HCT116 (cell line): ENCODE results near the gene TOR1AIP1. TPM values are rescaled to one million over a fixed set of nuclear protein-coding genes. Genes with fewer than 3 reads are reported as not detected.

Source experiments
- ATAC-seq: fragments of 200-7000 bp; cut with Tn5 transposase; 2 replicates; pipeline ENCODE4 v1.9.1; 2020; ENCODE audit warnings: mild to moderate bottlenecking, moderate library complexity
- BruUV-seq: library from RNA; stranded (reverse); fragments of 400-500 nt; replicated peaks from 2 replicates; lab custom pipeline; 2021; lab: Mats Ljungman, UMichigan
- CTCF ChIA-PET: fragments of 300-600 bp; sonication (Branson Sonifier 250); formaldehyde crosslinking; loops from one replicate; lab custom pipeline; 2021; ENCODE audit warnings: antibody characterized with exemption; lab: Charles Lee
- POLR2A ChIA-PET: fragments of 300-600, 350-600 bp; sonication (Branson Sonifier 250); formaldehyde crosslinking; loops from one replicate; lab custom pipeline; 2021; ENCODE audit warnings: antibody characterized with exemption; lab: Charles Lee
- RAD21 ChIA-PET, 2 experiments: fragments of 300-600 bp; sonication (Branson Sonifier 250); formaldehyde crosslinking; loops; one replicate each; lab custom pipeline; 2023; ENCODE audit warnings: low total read pairs in 2 of 2; ENCODE audit not compliant: uncharacterized antibody in 2 of 2, unreplicated experiment in 2 of 2, low non-redundant PET in 1 of 2; lab: Charles Lee
- DNase-seq: peaks from one replicate; pipeline ENCODE4 v3.0.0-alpha.2; 2010; ENCODE audit warnings: low read depth, low spot score
- H2AFZ ChIP-seq: fragments of 200-600 bp; shearing (Covaris generic), sonication (generic); 2 replicates; pipeline ENCODE4 v1.6.1; 2017; ENCODE audit warnings: low read depth, mixed run types, mixed read lengths, antibody characterized with exemption, low read length; ENCODE audit not compliant: poor library complexity, severe bottlenecking
- H3K27ac ChIP-seq: 2 replicates; pipeline ENCODE4 v1.5.1; 2012; ENCODE audit warnings: low read depth, low read length
- H3K27me3 ChIP-seq: fragments of 200-600 bp; sonication (generic); 2 replicates; pipeline ENCODE4 v1.6.1; 2016; ENCODE audit warnings: mixed run types, low read length, mixed read lengths; ENCODE audit not compliant: insufficient read depth
- H3K36me3 ChIP-seq, 2 experiments: fragments of 200-500 bp in 1 of 2; fragments of 200-600 bp in 1 of 2; sonication (Bioruptor generic) in 1 of 2; sonication (generic) in 1 of 2; 2 replicates each; pipeline versions ENCODE4 v1.5.1 to v1.6.1; 2014 to 2016; ENCODE audit warnings: low read length in 2 of 2, inconsistent platforms in 1 of 2, mixed read lengths in 1 of 2, mixed run types in 1 of 2; ENCODE audit not compliant: insufficient read depth in 2 of 2, control insufficient read depth in 1 of 2
- H3K4me1 ChIP-seq, 2 experiments: fragments of 200-600 bp in 1 of 2; sonication (generic) in 1 of 2; 2 replicates each; pipeline versions ENCODE4 v1.5.1 to v1.6.1; 2012 to 2017; ENCODE audit warnings: low read length in 2 of 2, inconsistent platforms in 1 of 2, mild to moderate bottlenecking in 1 of 2, mixed read lengths in 1 of 2, mixed run types in 1 of 2, moderate library complexity in 1 of 2; ENCODE audit not compliant: insufficient read depth in 2 of 2, control insufficient read depth in 1 of 2
- H3K4me2 ChIP-seq: fragments of 200-600 bp; sonication (generic); 2 replicates; pipeline ENCODE4 v1.6.1; 2017; ENCODE audit warnings: mixed run types, low read length, mixed read lengths
- H3K4me3 ChIP-seq, 2 experiments: fragments of 200-600 bp in 1 of 2; sonication (generic) in 1 of 2; replicated peaks in 1 of 2; 2 replicates each; pipeline ENCODE4 v1.5.1; 2011 to 2016; ENCODE audit warnings: low read length in 2 of 2, control low read depth in 1 of 2, low read depth in 1 of 2, mild to moderate bottlenecking in 1 of 2, mixed read lengths in 1 of 2, mixed run types in 1 of 2
- H3K79me2 ChIP-seq: fragments of 200-600 bp; sonication (generic); 2 replicates; pipeline ENCODE4 v1.6.1; 2017; ENCODE audit warnings: mild to moderate bottlenecking, mixed run types, low read length, moderate library complexity, mixed read lengths; ENCODE audit not compliant: insufficient read depth
- H3K9ac ChIP-seq: fragments of 200-600 bp; sonication (generic); 2 replicates; pipeline ENCODE4 v1.6.1; 2016; ENCODE audit warnings: low read length, mixed read lengths
- H3K9me2 ChIP-seq: fragments of 200-600 bp; sonication (generic), shearing (Covaris generic); 2 replicates; pipeline ENCODE4 v1.6.1; 2017; ENCODE audit warnings: mixed run types, mild to moderate bottlenecking, moderate library complexity; ENCODE audit not compliant: insufficient read depth
- H3K9me3 ChIP-seq, 2 experiments: fragments of 200-500 bp in 1 of 2; fragments of 200-600 bp in 1 of 2; sonication (Bioruptor generic) in 1 of 2; sonication (generic) in 1 of 2; 2 replicates each; pipeline ENCODE4 v1.6.1; 2014 to 2017; ENCODE audit warnings: low read length in 2 of 2, mixed read lengths in 2 of 2, inconsistent platforms in 1 of 2, low read depth in 1 of 2, mild to moderate bottlenecking in 1 of 2, mixed run types in 1 of 2, moderate library complexity in 1 of 2; ENCODE audit not compliant: control insufficient read depth in 1 of 2, insufficient read depth in 1 of 2
- H4K20me1 ChIP-seq: fragments of 200-600 bp; sonication (generic), shearing (Covaris generic); 2 replicates; pipeline ENCODE4 v1.6.1; 2017; ENCODE audit warnings: mixed run types, mild to moderate bottlenecking, moderate library complexity; ENCODE audit not compliant: insufficient read depth
- CBX3 ChIP-seq: IDR thresholded peaks from 2 replicates; pipeline ENCODE4 v1.6.1; 2012; ENCODE audit warnings: low read depth
- CEBPB ChIP-seq: IDR thresholded peaks from 2 replicates; pipeline ENCODE4 v1.6.1; 2012; ENCODE audit warnings: low read depth
- EGR1 ChIP-seq: IDR thresholded peaks from 2 replicates; pipeline ENCODE4 v1.6.1; 2012; ENCODE audit warnings: low read depth
- ELF1 ChIP-seq: IDR thresholded peaks from 2 replicates; pipeline ENCODE4 v1.6.1; 2012; ENCODE audit warnings: low read depth, borderline replicate concordance
- EZH2 ChIP-seq: fragments of 200-600 bp; sonication (generic); IDR thresholded peaks from 2 replicates; pipeline ENCODE4 v1.6.1; 2017; ENCODE audit warnings: antibody characterized with exemption, mixed run types
- FOSL1 ChIP-seq: IDR thresholded peaks from 2 replicates; pipeline ENCODE4 v1.6.1; 2012; ENCODE audit warnings: low read depth
- JUND ChIP-seq: IDR thresholded peaks from 2 replicates; pipeline ENCODE4 v1.6.1; 2012
- POLR2AphosphoS5 ChIP-seq: IDR thresholded peaks from 2 replicates; pipeline ENCODE4 v1.6.1; 2011; ENCODE audit warnings: mild to moderate bottlenecking, low read depth, low read length, moderate library complexity
- RAD21 ChIP-seq: IDR thresholded peaks from 2 replicates; pipeline ENCODE4 v1.6.1; 2012; ENCODE audit warnings: low read depth, mild to moderate bottlenecking
- SP1 ChIP-seq: IDR thresholded peaks from 2 replicates; pipeline ENCODE4 v1.6.1; 2012; ENCODE audit warnings: low read depth
- TCF7L2 ChIP-seq: IDR thresholded peaks from 2 replicates; pipeline ENCODE4 v1.7.0; 2011; ENCODE audit warnings: borderline replicate concordance, inconsistent platforms; ENCODE audit not compliant: insufficient read depth, insufficient read length; ENCODE audit errors: extremely low read depth
- YY1 ChIP-seq: IDR thresholded peaks from 2 replicates; pipeline ENCODE4 v1.6.1; 2011; ENCODE audit warnings: low read length, low read depth, moderate library complexity, mild to moderate bottlenecking; ENCODE audit not compliant: insufficient replicate concordance; ENCODE audit errors: extremely low read depth
- ZFX ChIP-seq: fragments of 450-650 bp; IDR thresholded peaks from 2 replicates; pipeline ENCODE4 v1.6.1; 2017
- ZNF274 ChIP-seq: fragments of 200-500 bp; sonication (Bioruptor generic); IDR thresholded peaks from 2 replicates; pipeline ENCODE4 v1.6.1; 2014; ENCODE audit warnings: mild to moderate bottlenecking, low read depth, low read length, inconsistent platforms
- intact Hi-C: fragments of 100-400 bp; cut with micrococcal nuclease; formaldehyde crosslinking; loops from 2 replicates; pipeline ENCODE4 v1.10.0; 2022
- total RNA-seq: library from RNA; stranded (reverse); gene quantifications from one replicate; pipeline ENCODE4 v1.2.1, GENCODE V29; 2021; ENCODE audit not compliant: unreplicated experiment
- TF ChIP-seq, protein P1 (sequence below): IDR thresholded peaks from 2 replicates; pipeline ENCODE4 v1.6.1; 2011; ENCODE audit warnings: mild to moderate bottlenecking, low read length, moderate library complexity; ENCODE audit not compliant: insufficient replicate concordance; ENCODE audit errors: extremely low read depth
- TF ChIP-seq, protein P2 (sequence below): IDR thresholded peaks from 2 replicates; pipeline ENCODE4 v1.6.1; 2012
- TF ChIP-seq, protein P3 (sequence below), 3 experiments: fragments of 200-600 bp in 1 of 3; sonication (generic) in 1 of 3; IDR thresholded peaks in 2 of 3; conservative IDR thresholded peaks in 1 of 3; 2 replicates each; pipeline ENCODE4 v1.5.1; 2012 to 2017; ENCODE audit warnings: low read depth in 2 of 3, low read length in 2 of 3, antibody characterized with exemption in 1 of 3, borderline replicate concordance in 1 of 3, control low read depth in 1 of 3, mild to moderate bottlenecking in 1 of 3, mixed read lengths in 1 of 3, mixed run types in 1 of 3, moderate library complexity in 1 of 3; ENCODE audit not compliant: insufficient read depth in 1 of 3
- TF ChIP-seq, protein P4 (sequence below): IDR thresholded peaks from 2 replicates; pipeline ENCODE4 v1.6.1; 2012
- TF ChIP-seq, protein P5 (sequence below): IDR thresholded peaks from 2 replicates; pipeline ENCODE4 v1.6.1; 2012; ENCODE audit warnings: low read depth

Gene TOR1AIP1
- total RNA-seq, 1 experiment from 2014 or later, result 30.5 TPM

DNA sequence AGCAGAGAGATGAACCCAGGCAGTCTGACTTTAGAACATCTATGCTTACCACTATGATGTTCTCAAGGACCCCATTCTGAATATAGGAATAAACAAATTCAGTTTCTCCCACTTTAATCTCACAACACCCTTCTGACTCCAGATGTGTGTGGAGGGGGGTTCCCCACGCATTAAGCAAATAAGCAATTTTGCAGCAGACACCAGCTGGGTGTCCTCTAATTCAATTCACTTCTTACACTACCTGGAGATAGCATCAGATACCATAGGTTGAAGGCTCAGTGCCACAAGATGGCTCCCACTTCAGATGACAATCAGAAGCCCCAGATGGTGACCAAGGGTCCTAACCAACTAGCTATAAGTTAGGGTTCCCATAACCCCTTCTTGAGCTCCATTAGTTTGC, 42.2 kb downstream of the TOR1AIP1 start:
- no peaks in the 10 kb centered on the region for H3K9me3 ChIP-seq
- H3K4me2 ChIP-seq, result no peak overlapping the region
- no TSS peak for BruUV-seq
- no peaks in the 10 kb centered on the region for H3K79me2 ChIP-seq
- H4K20me1 ChIP-seq, result no peaks in the 10 kb centered on the region
- DNase-seq (no peak), ATAC-seq (no peak)
- H3K9ac ChIP-seq, result no peak overlapping the region
- ChIA-PET POLR2A (no interaction called here), RAD21 (no interaction called here), CTCF (no interaction called here)
- no peaks in the 10 kb centered on the region for H3K9me2 ChIP-seq
- H3K27ac ChIP-seq, result no peak overlapping the region
- no peak for TF ChIP-seq EZH2
- no peak for TF ChIP-seq CBX3
- no peak for TF ChIP-seq SP1
- no peak for TF ChIP-seq CEBPB
- TF ChIP-seq POLR2AphosphoS5, result no peak
- TF ChIP-seq, protein P1, sequence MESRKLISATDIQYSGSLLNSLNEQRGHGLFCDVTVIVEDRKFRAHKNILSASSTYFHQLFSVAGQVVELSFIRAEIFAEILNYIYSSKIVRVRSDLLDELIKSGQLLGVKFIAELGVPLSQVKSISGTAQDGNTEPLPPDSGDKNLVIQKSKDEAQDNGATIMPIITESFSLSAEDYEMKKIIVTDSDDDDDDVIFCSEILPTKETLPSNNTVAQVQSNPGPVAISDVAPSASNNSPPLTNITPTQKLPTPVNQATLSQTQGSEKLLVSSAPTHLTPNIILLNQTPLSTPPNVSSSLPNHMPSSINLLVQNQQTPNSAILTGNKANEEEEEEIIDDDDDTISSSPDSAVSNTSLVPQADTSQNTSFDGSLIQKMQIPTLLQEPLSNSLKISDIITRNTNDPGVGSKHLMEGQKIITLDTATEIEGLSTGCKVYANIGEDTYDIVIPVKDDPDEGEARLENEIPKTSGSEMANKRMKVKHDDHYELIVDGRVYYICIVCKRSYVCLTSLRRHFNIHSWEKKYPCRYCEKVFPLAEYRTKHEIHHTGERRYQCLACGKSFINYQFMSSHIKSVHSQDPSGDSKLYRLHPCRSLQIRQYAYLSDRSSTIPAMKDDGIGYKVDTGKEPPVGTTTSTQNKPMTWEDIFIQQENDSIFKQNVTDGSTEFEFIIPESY, result no peak
- TF ChIP-seq TCF7L2, result no peak
- TF ChIP-seq, protein P2, sequence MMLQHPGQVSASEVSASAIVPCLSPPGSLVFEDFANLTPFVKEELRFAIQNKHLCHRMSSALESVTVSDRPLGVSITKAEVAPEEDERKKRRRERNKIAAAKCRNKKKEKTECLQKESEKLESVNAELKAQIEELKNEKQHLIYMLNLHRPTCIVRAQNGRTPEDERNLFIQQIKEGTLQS, result no peak
- no peak for TF ChIP-seq JUND
- no peak for TF ChIP-seq ZNF274
- no peak for TF ChIP-seq EGR1
- TF ChIP-seq YY1, result no peak
- TF ChIP-seq, protein P3, sequence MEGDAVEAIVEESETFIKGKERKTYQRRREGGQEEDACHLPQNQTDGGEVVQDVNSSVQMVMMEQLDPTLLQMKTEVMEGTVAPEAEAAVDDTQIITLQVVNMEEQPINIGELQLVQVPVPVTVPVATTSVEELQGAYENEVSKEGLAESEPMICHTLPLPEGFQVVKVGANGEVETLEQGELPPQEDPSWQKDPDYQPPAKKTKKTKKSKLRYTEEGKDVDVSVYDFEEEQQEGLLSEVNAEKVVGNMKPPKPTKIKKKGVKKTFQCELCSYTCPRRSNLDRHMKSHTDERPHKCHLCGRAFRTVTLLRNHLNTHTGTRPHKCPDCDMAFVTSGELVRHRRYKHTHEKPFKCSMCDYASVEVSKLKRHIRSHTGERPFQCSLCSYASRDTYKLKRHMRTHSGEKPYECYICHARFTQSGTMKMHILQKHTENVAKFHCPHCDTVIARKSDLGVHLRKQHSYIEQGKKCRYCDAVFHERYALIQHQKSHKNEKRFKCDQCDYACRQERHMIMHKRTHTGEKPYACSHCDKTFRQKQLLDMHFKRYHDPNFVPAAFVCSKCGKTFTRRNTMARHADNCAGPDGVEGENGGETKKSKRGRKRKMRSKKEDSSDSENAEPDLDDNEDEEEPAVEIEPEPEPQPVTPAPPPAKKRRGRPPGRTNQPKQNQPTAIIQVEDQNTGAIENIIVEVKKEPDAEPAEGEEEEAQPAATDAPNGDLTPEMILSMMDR (IDR thresholded peaks at IDR 0.05 in 2 of 3, conservative IDR thresholded peaks at IDR 0.05 in 1 of 3; ENCODE audit: borderline replicate concordance in 1 of 3, insufficient read depth in 1 of 3, low read depth in 2 of 3, low read length in 2 of 3), result no peak
- no peak for TF ChIP-seq ZFX
- no peak for TF ChIP-seq ELF1
- TF ChIP-seq, protein P4, sequence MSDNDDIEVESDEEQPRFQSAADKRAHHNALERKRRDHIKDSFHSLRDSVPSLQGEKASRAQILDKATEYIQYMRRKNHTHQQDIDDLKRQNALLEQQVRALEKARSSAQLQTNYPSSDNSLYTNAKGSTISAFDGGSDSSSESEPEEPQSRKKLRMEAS, result no peak
- no peak for TF ChIP-seq FOSL1
- TF ChIP-seq RAD21, result no peak
- TF ChIP-seq, protein P5, sequence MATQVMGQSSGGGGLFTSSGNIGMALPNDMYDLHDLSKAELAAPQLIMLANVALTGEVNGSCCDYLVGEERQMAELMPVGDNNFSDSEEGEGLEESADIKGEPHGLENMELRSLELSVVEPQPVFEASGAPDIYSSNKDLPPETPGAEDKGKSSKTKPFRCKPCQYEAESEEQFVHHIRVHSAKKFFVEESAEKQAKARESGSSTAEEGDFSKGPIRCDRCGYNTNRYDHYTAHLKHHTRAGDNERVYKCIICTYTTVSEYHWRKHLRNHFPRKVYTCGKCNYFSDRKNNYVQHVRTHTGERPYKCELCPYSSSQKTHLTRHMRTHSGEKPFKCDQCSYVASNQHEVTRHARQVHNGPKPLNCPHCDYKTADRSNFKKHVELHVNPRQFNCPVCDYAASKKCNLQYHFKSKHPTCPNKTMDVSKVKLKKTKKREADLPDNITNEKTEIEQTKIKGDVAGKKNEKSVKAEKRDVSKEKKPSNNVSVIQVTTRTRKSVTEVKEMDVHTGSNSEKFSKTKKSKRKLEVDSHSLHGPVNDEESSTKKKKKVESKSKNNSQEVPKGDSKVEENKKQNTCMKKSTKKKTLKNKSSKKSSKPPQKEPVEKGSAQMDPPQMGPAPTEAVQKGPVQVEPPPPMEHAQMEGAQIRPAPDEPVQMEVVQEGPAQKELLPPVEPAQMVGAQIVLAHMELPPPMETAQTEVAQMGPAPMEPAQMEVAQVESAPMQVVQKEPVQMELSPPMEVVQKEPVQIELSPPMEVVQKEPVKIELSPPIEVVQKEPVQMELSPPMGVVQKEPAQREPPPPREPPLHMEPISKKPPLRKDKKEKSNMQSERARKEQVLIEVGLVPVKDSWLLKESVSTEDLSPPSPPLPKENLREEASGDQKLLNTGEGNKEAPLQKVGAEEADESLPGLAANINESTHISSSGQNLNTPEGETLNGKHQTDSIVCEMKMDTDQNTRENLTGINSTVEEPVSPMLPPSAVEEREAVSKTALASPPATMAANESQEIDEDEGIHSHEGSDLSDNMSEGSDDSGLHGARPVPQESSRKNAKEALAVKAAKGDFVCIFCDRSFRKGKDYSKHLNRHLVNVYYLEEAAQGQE, result no peak
- no peaks in the 10 kb centered on the region for H3K27me3 ChIP-seq
- peaks cover under 1 to 3% of the 10 kb centered on the region in 2 experiments; a peak in 1 of 4 replicates for H3K36me3 ChIP-seq
- no peaks in the 10 kb centered on the region for H3K4me1 ChIP-seq
- no peak overlapping the region for H3K4me3 ChIP-seq
- H2AFZ ChIP-seq, result no peak overlapping the region
- intact Hi-C loops, result no loop called here
